ENCODE results near the gene TSPEAR.

TSPEAR gene

GRCh38 chr21:44599264-44600029 lies 111.9 kb downstream of the TSPEAR start:
- Histone ChIP-seq H3F3A (ENCODE audit: control insufficient read depth, insufficient read depth) (no peaks in the 10 kb centered on the region), H3K4me1 (ENCODE audit: control insufficient read depth, low read length) (no peaks in the 10 kb centered on the region), H3K9me2 (replicated peaks; ENCODE audit: control insufficient read depth, low read length) (no peaks in the 10 kb centered on the region), H3K4me3 (ENCODE audit: low read length) (no peak overlapping the region), H3K27ac (ENCODE audit: low read depth, low read length) (no peak overlapping the region), H3K27me3 (ENCODE audit: control insufficient read depth, low read length) (0 out of 2 replicates have a peak, but pooled peaks cover 3% of the 10 kb centered on the region), H3K4me2 (ENCODE audit: low read length) (no peak overlapping the region), H4K20me1 (ENCODE audit: control insufficient read depth, insufficient read depth, low read depth, low read length) (no peaks in the 10 kb centered on the region), H3K79me2 (ENCODE audit: control insufficient read depth, low read length) (no peaks in the 10 kb centered on the region), H3K36me3 (ENCODE audit: control insufficient read depth, low read length) (no peaks in the 10 kb centered on the region), H3K9me3 (ENCODE audit: control insufficient read depth, insufficient read depth, low read length) (no peaks in the 10 kb centered on the region)
- TF ChIP-seq EZH2phosphoT487 (IDR thresholded peaks at IDR 0.05; ENCODE audit: borderline replicate concordance, low read length) (no peak), CTCF (IDR thresholded peaks at IDR 0.05; ENCODE audit: low read depth, low read length, poor library complexity, severe bottlenecking) (no peak)

- no peak overlapping the region for H3K4me3 ChIP-seq (ENCODE audit: low read length)
- no peak overlapping the region for H3K27ac ChIP-seq (ENCODE audit: low read depth, low read length)
- no peaks in the 10 kb centered on the region for H3K4me1 ChIP-seq (ENCODE audit: control insufficient read depth, low read length)
- H4K20me1 ChIP-seq (ENCODE audit: control insufficient read depth, insufficient read depth, low read depth, low read length): no peaks in the 10 kb centered on the region
- no peaks in the 10 kb centered on the region for H3K36me3 ChIP-seq (ENCODE audit: control insufficient read depth, low read length)
- no peaks in the 10 kb centered on the region for H3F3A ChIP-seq (ENCODE audit: control insufficient read depth, insufficient read depth)
- TF ChIP-seq CTCF (IDR thresholded peaks at IDR 0.05; ENCODE audit: low read depth, low read length, poor library complexity, severe bottlenecking) (no peak), EZH2phosphoT487 (IDR thresholded peaks at IDR 0.05; ENCODE audit: borderline replicate concordance, low read length) (no peak)
- 0 out of 2 replicates have a peak, but pooled peaks cover 3% of the 10 kb centered on the region for H3K27me3 ChIP-seq (ENCODE audit: control insufficient read depth, low read length)
- H3K79me2 ChIP-seq (ENCODE audit: control insufficient read depth, low read length): no peaks in the 10 kb centered on the region
- H3K4me2 ChIP-seq (ENCODE audit: low read length): no peak overlapping the region
- no peaks in the 10 kb centered on the region for H3K9me2 ChIP-seq (replicated peaks; ENCODE audit: control insufficient read depth, low read length)
- H3K9me3 ChIP-seq (ENCODE audit: control insufficient read depth, insufficient read depth, low read length): no peaks in the 10 kb centered on the region
Observed at GRCh38 chr21:44598061-44598460, 113.3 kb downstream of the TSPEAR start.

GRCh38 chr21:44596068-44596725 lies 115.2 kb downstream of the TSPEAR start:
- Histone ChIP-seq H3K4me1 (ENCODE audit: control insufficient read depth, low read length) (no peaks in the 10 kb centered on the region), H3K36me3 (ENCODE audit: control insufficient read depth, low read length) (no peaks in the 10 kb centered on the region), H3K4me3 (ENCODE audit: low read length) (no peak overlapping the region), H3K27ac (ENCODE audit: low read depth, low read length) (no peak overlapping the region), H3K4me2 (ENCODE audit: low read length) (no peak overlapping the region), H3K27me3 (ENCODE audit: control insufficient read depth, low read length) (0 out of 2 replicates have a peak, but pooled peaks cover 3% of the 10 kb centered on the region), H4K20me1 (ENCODE audit: control insufficient read depth, insufficient read depth, low read depth, low read length) (no peaks in the 10 kb centered on the region), H3K79me2 (ENCODE audit: control insufficient read depth, low read length) (no peaks in the 10 kb centered on the region), H3K9me3 (ENCODE audit: control insufficient read depth, insufficient read depth, low read length) (no peaks in the 10 kb centered on the region), H3K9me2 (replicated peaks; ENCODE audit: control insufficient read depth, low read length) (no peaks in the 10 kb centered on the region), H3F3A (ENCODE audit: control insufficient read depth, insufficient read depth) (no peaks in the 10 kb centered on the region)
- no peak for TF ChIP-seq CTCF (IDR thresholded peaks at IDR 0.05; ENCODE audit: low read depth, low read length, poor library complexity, severe bottlenecking)
- TF ChIP-seq EZH2phosphoT487 (IDR thresholded peaks at IDR 0.05; ENCODE audit: borderline replicate concordance, low read length): no peak

All from DOHH2 (cell line).